ENCODE measurements around the gene MYO1A.
A peak's percentile ranks its signal among the peaks of the same experiment; 100 is the strongest.

The MYO1A gene

DNA sequence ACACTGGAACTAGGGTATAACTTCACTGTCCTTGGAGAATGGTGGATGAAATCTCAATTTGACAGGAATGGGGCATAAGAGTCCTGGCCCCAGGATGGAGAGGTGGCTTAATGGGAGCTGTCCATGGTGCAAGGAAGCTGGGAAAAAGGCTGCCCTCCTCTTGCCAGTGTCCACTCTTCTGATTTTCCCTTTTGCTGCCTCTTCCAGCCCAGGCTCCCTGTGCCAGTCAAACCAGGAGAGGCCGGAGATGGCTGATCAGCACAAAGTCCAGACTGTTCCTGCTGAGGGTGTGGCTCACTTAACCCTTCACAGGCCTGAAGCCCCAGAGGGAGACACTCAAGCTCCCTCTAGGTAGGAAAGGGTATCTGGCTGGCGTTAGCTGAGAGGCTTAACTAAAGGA lies at the start of gene MYO1A:
Gene MYO1A, minus strand, starts transcription at position 240 of the 400 bp plus-strand sequence. CDS start 1,806 bp downstream, outside the sequence.
- no peak for DNase-seq

DNA sequence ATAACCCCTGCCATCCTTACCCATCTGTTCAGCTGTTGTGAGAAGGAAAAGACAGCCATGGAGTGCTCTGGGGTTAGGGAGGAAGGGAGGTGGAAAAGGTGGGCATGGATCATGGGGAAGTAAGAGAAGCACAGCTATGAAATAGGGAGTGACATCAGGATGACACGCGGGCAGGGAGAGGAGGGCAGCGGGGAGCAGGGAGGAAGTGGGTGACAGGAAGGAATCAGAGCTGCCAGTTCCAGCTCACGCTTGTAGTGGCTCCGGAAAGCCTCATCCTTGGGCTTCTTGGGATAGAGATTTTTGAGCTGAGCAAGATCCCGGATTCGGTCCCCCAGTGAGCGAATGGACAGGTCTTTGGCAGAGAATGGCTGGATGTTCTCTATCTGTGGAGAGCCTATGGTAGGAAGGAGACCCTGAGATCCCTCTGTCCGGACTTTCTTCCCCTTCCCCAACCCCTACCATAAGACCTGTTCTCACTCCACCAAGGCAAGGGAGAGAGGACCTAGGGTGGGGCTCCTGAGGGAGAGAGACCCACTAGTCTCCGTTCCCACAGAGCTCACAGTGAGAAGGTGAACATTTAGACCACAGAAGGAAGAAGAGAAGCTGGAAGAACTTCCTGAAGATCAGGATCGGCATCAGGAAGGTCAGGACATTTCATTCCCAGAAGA lies 49.3 kb upstream of the MYO1A start:
- no peak for DNase-seq

DNA sequence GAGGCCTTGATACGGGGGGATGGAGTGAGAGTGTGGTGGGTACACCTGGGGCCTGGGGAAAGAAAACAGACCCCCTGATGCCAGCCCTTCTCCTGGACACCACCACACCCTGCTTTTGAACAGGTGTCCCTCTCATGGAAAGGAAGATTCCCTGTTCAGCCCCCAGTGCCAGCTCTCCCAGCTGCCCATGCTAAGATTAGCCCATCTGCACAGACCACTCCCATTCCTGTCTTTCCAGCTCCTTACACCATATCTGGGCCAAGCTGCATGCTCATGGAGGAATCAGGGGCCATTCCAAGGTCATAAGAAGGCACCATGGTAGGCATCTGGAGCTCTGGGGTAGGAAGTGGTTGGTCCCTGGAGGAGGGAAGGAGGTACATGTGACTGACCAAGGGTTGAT lies 48.6 kb upstream of the MYO1A start:
- DNase-seq: no peak

DNA sequence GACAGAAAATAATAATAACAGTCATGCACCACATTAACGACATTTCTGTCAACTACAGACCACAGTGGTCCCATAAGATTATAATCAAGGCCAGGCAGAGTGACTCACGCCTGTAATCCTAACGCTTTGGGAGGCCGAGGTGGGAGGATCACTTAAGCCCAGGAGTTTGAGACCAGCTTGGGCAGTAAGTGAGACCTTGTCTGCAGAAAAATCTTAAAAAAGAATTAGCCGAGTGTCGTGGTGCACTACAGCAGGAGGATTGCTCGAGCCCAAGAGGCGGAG lies 47.6 kb upstream of the MYO1A start:
- no peak for DNase-seq

DNA sequence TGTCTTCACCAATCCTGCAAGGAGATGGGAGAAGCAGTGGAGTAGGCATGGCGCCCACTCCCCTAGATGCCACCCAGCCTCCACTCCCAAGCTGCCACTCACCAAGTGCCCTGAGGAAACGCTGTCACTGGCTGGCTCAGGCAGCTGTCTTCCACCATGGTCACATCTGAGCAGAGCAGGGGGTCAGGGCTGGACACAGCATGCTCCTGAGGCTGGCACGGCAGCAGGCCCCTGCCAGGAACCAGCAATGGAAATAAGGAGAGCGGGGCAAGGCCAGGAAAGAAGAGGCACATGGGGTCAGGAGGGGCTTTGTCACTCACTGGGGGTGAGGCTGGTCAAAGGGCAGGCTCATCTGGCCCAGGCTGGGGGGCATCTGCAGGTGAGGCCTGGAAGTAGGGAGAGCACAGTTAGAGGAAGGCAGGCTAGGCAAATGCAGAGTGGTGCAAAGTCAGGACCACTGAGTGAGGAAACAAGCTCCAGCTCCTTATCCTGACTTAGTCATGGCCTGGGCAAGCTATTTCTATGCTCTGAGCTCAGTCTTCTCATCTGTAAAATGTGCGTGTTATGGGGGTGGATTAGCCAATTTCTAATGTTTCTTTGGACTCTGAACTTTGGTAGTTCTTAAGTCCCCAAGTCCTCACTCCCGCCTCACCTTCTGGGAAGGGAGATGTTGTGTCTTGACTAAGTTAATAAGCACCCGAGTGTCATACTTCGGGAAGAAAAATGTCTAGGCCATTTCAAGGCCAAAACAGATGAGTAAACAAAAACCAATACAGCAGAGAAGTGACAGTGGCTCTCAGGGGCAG lies 47.0 kb upstream of the MYO1A start:
- DNase-seq: no peak

DNA sequence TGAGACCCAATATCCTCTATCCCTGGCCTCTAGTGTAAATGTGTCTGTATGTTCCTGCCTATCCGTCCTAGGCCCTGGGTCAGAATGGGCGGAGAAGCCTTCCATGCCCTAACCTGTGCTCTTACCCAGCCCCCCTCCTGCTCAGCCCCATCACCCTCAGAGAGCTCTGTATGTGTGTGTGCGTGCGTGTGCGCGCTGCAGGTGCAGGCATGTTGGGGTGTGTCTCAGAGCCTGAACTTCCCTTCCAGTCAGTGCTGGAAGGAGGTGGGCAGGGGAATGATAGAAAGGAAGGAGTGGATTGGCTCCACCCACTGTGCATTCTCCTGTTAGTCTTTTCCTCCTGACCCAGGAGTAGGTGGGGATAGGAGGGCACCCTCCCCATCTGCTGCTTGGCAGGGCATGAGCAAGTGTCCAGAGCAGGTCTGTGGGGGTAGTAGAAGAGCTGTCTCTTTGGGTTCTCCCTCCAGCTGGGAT lies 46.2 kb upstream of the MYO1A start:
- DNase-seq: no peak

DNA sequence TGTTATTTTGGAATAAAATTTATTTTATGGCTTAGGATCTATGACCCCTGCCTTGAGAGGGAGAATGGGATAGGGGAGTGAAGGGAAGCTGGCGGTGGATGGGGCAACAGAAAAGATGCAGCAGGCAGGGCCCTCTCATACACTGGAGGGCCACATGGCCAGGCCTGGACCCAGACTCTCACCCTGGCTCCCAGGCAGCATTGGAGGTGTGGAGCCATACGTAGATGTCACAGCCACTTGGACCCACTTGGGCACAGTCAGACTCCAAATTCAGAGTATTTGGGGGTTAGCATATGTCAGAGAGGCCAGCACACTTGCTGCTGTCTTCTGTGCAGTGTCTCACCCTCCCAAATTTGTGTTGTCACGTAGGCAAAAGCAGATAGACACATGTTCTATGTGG lies 45.5 kb upstream of the MYO1A start:
- no peak for DNase-seq

DNA sequence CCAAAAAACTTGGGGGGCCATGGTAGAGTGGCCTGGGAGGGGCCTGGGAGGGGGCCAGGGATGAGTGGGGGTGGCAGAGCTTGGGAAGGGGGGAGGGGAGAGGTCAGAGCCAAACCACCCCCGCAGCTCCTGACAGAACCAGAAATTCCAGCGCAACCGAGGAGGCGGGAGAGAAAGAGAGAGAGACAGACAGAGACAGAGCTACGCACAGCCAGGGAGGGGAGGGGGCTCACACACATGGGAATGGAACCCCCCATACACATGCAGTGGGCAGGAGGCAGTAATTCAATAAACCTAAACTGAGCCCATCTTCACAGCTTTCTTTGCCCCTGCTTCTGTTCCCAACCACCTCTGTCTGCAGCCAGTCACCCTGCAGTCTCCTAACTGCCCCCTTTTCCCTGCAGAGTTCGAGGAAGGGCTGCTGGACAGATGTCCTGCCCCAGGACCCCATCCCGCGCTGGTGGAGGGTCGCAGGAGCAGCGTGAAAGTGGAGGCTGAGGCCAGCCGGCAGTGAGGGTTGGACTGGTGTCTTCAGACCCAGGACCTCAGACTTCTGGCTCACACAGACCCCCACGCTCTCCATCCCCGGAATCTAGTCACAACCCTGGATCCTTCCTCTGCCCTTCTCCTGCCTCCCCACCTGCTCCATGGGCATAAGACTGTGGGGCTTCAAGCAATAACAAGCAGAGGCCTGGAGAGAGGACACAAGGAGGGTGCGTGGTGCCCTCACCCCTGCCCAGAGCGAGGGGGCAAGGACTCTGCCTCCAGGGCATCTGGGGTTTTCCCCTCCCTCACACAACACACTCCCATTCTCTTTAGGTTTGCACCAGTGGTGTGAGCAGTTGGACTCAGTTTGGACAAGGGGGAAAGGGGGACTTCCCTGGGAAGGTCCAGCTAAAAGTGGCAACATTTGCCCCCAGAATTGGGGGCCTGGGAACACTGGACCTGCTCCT lies 44.6 kb upstream of the MYO1A start:
- no peak for DNase-seq

DNA sequence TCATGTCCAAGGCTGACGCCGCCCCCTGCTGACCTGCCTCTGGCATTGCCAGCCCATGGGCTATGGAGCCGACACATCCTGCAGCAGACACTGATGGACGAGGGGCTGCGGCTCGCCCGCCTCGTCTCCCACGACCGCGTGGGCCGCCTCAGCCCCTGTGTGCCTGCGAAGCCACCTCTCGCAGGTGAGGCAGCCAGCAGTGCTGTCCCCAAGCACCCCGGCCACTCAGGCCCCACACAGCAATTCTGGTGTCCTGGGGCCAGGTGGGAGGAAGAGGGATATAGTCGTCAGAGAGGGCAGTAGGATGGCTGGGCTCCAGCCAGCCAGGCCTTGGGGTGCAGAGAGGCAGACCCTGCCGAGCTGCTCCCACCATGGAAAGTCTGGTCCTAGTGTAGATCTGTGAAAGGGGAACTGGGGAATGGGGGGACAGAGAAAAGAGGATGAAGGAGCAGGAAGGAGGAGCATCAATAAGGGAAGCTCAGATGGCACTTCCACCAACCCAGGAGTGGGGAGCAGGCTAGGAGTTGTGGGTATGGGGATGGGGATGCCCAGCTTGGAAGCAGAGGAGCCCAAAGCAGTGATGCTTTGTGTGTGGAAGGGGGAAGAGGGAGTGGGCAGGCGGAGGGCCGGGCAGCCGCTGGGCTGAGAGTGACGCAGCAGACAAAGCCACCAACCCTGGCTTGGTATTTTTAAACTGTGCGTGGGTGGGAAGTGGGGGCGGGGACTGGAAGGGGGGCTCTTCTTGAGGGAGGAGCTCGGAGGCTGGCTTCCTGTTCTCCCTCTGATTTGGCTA lies 43.7 kb upstream of the MYO1A start:
- no peak for DNase-seq

DNA sequence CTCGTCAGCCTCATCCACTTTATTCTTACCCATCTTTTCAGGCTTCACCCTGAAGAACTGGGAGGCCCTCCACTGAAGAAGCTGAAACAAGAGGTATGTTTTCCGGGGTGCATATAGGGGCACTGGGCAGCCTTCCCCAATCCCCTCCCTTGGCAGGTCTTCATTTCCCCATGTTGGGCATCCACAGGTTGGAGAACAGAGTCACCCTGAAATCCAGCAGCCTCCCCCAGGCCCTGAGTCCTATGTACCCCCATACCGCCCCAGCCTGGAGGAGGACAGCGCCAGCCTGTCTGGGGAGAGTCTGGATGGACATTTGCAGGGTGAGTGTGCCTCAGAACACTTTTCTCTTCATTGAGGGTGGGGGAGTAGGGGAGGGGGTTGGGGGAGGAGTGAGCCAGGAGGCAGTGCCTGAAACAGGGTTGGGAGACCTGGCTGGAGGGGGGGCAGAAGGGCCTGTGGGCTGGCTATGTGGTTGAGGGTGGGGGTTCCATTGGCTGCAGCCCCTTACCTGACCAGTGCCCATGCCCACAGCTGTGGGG lies 43.0 kb upstream of the MYO1A start:
- DNase-seq: no peak

DNA sequence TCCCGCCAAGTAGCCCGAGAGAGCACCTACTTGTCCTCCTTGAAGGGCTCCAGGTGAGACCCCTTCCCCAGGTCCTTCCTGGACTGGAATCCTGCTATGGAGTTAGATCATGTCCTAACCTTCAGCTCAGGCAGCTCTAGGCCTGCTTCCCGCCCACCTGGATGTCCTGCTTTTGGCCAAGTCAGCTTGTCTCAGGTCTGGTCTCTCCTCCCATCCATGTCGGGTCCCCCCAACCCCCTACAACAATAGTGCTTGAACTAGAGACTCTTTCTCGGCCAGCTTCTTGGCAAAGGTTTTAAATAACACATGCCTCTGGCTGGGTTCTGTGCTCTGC lies 42.6 kb upstream of the MYO1A start:
- no peak for DNase-seq

DNA sequence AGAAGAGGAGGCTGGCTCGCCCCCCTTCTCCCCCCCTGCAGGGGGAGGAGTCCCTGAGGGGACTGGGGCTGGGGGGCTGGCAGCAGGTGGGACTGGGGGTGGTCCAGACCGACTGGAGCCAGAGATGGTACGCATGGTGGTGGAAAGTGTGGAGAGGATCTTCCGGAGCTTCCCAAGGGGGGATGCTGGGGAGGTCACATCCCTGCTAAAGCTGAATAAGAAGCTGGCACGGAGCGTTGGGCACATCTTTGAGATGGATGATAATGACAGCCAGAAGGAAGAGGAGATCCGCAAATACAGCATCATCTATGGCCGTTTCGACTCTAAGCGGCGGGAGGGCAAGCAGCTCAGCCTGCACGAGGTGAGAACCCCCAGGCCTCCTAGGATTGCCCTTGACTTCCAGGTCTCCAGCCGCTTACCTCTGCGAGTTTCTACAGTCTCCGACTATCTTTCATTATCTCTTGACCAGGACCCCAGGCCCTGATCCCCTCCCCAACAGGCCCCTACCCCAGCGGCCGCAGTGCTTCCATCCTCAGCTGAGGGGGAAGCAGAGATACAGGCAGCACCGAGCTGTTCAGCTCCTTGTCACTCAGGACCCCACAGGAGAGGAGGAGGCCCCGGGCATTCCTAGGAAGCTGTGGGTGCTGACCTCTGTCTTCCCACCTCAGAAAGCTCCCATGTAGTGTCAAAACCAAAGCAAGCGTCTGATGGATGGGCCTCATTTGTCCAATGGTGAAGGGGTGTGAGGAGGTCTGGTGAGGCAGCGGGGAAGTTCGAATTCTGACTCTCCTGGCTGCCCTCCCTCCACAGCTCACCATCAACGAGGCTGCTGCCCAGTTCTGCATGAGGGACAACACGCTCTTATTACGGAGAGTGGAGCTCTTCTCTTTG lies 42.0 kb upstream of the MYO1A start:
- no peak for DNase-seq

DNA sequence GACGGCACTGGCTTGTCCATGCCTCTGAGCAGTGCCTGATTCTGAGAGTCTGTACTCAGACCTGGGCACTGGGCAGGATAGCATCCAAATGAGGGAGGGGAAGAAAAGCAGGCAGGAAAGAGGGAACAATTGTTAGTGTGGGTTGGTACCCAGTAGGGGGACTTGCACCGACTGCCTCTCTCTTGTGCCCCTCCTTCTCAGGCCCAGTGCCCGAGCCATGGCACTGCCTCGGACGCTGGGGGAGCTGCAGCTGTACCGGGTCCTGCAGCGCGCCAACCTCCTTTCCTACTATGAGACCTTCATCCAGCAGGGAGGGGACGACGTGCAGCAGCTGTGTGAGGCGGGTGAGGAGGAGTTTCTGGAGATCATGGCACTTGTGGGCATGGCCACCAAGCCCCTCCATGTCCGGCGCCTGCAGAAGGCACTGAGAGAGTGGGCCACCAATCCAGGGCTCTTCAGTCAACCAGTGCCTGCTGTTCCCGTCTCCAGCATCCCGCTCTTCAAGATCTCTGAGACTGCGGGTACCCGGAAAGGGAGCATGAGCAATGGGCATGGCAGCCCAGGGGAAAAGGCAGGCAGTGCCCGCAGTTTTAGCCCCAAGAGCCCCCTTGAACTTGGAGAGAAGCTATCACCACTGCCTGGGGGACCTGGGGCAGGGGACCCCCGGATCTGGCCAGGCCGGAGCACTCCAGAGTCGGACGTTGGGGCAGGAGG lies 41.2 kb upstream of the MYO1A start:
- peak; percentile 55 to 56 for DNase-seq

DNA sequence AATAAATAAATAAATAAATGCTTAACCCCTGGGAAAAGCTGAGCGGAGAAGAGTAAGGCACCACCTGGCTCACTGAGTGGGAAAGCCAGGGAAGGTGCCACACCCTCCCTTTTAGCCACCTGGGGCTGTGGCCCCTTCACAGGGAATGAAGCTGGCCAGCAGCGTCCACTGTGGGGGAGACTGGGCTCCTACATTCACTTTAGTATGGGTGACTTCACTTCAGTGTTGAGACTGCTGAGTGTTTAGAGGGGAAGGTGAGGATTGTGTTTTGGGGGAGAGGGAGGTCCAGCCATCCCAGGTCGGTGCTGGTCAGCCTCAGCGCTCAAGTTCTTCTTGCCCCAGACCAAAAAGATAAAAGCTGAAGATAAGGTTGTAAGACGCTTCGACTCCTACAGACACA lies 40.6 kb upstream of the MYO1A start:
- no peak for DNase-seq

DNA sequence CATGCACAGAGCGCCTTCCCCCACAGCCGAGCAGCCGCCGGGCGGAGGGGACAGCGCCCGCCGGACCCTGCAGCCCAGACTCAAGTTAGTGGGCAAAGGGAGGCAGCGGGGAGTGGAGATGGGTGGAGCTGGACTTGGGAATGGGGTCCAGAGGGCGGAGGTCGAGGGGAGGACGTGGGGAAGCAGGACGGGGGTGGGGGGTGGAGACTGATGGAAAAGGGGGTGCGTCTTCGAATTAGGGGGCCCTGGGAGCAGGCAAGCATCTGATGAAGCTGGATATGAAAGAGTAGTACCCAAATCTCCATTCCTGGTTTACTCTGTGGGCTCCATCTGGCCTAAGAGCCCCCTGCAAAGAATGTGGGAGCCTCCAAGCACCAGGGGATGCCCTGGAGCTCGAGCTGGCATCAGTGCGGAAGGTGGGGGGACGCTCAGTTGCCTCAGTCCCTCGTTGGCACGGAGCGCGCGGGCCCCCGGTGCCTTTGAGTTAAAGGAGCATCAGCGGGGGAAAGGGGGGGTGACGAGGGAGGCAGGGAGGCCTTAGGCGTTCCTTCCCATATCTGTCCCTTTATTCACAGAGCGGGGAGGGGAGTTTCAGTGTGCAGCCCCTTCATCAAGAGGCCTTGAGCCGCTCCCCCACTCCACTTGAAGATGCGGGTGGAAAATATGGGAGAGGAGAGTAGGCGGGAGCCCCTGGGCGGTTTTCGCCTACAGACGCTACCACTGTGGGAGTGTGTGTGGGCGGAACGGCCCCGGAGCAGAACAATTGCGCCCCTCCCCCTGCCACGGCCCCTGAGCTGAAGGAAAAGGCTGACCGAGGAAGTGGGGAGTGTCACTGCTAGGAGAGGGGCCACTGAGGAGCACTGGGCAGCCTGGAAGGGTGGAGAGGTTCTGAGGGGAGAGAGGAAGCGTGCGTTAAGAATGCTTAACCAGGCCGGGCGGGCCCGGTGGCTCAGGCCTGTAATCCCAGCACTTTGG lies 39.6 kb upstream of the MYO1A start:
- peak in 1 of 2 donors; percentile 41 for DNase-seq

DNA sequence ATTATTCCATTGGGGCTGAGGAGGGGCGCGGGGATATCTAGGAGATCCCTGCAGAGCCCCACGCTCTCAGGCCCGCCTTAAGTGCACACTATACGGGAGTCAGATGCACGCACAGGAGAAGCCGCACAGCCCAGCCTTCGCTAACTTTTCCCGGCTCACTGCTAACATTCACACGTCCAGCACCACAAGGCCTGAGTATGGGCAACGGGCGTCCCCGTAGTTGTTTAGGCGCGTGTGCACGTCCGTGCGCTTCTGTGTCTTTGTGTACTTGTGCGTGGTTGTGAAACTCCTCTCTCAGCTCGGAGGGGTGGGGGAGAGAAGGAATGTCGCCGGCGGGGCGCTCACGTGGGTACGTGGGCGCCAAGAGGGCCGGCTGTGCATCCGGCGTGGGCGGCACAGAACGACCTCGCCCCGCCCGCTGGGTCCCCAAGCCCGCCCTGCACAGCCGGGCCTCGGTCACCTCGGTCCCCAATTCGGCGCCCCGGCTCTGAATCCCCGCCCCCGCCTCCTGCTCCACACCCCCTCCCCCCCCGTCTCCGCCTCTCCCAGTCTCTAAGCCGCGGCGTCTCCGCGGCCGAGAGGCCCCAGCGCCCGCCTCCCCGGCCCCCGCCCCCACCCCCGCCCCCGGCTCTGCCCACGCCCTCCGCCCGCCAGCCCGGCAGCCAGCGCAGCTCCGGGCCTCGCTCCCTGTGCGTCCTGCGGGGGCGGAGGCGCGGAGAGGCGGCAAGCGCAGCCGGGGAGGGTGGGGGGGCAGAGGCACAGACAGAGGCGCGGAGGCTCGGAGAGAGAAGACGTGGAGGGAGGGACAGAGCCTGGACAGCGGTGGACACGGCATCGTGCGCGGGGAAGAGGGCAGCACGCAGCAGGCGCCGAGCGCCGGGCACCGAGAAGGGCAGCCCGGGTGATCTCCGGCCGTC lies 38.7 kb upstream of the MYO1A start, which contains the start of gene NAB2:
Gene NAB2, plus strand, starts transcription at position 761 of the 917 bp plus-strand sequence. CDS start 158 bp downstream, outside the sequence.
- DNase-seq: peak; percentile 90 to 91

DNA sequence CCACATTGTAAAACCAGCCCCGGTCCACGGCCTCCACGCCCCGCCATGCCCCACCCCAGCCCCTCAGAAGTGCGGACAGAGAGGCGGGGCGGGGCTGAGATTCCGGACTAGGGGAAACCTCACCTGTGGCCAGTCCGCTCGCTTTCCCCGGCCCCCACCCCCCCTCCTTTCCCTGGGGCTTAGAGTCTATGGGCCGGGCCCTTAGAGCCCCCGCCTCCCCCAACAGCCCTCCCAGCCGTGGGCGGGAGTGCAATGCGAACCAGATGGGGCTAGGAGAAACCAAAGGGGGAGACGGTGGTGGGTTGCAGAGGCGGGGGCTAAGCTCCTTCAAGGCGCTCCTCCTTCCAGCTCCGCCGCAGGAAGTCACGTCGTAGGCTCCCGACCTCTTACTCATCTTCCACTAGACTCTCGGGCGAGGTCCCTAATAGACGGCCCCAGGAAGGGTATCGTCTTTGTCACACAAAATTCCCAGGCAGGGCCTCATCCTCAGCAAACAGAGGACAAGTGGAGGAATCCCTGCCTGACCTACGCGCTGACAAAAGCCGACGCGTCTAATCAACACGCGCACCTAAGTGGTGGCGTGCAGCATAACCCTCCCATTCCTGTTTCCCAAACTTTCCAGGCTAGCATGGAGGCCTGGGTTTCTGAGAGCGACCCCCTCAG lies 37.9 kb upstream of the MYO1A start:
- DNase-seq: no peak

Data from hippocampal formation (tissue), 2 donors.